ENCODE measurements around the gene NPAS3.

NPAS3 gene

GRCh38 chr14:33493266-33493665 lies 554.6 kb downstream of the NPAS3 start:
- H3K4me3 Mint-ChIP-seq, result no peak overlapping the region
- H3K36me3 Mint-ChIP-seq (ENCODE audit: low read depth), result peaks cover 19% of the 10 kb centered on the region
- TF ChIP-seq CTCF (IDR thresholded peaks at IDR 0.05; ENCODE audit: unreplicated experiment in 3 of 3), result no peak
- peaks cover 26% of the 10 kb centered on the region for H3K9me3 Mint-ChIP-seq
- H3K27ac Mint-ChIP-seq, result no peak overlapping the region
- H3K27me3 Mint-ChIP-seq (ENCODE audit: low read depth), result peaks cover 8% of the 10 kb centered on the region
- no peaks in the 10 kb centered on the region for H3K4me1 Mint-ChIP-seq

- no peak overlapping the region for H3K4me3 Mint-ChIP-seq
- no peaks in the 10 kb centered on the region for H3K4me1 Mint-ChIP-seq
- H3K27ac Mint-ChIP-seq, result no peak overlapping the region
- peaks cover 26% of the 10 kb centered on the region for H3K9me3 Mint-ChIP-seq
- peaks cover 8% of the 10 kb centered on the region for H3K27me3 Mint-ChIP-seq (ENCODE audit: low read depth)
- H3K36me3 Mint-ChIP-seq (ENCODE audit: low read depth), result peaks cover 19% of the 10 kb centered on the region
- TF ChIP-seq CTCF (IDR thresholded peaks at IDR 0.05; ENCODE audit: unreplicated experiment in 3 of 3), result no peak
These were observed 555.3 kb downstream of the NPAS3 start for GRCh38 chr14:33493990-33494389.

- TF ChIP-seq CTCF (IDR thresholded peaks at IDR 0.05; ENCODE audit: unreplicated experiment in 3 of 3), result no peak
- no peak overlapping the region for H3K27ac Mint-ChIP-seq
- H3K36me3 Mint-ChIP-seq (ENCODE audit: low read depth), result peaks cover 16% of the 10 kb centered on the region
- H3K9me3 Mint-ChIP-seq, result peaks cover 25% of the 10 kb centered on the region
- H3K4me3 Mint-ChIP-seq, result no peak overlapping the region
- peaks cover 4% of the 10 kb centered on the region for H3K27me3 Mint-ChIP-seq (ENCODE audit: low read depth)
- no peaks in the 10 kb centered on the region for H3K4me1 Mint-ChIP-seq
These were observed 561.0 kb downstream of the NPAS3 start for GRCh38 chr14:33499687-33500086.

- no peak for TF ChIP-seq CTCF (IDR thresholded peaks at IDR 0.05; ENCODE audit: unreplicated experiment in 3 of 3)
- Mint-ChIP-seq H3K27ac (no peak overlapping the region), H3K27me3 (ENCODE audit: low read depth) (peaks cover 11% of the 10 kb centered on the region)
These were observed 565.8 kb downstream of the NPAS3 start for GRCh38 chr14:33504246-33505099.

GRCh38 chr14:33505266-33505962 lies 566.7 kb downstream of the NPAS3 start:
- TF ChIP-seq CTCF (IDR thresholded peaks at IDR 0.05; ENCODE audit: unreplicated experiment in 3 of 3), result no peak
- Mint-ChIP-seq H3K27ac (no peak overlapping the region), H3K9me3 (no peaks in the 10 kb centered on the region), H3K36me3 (ENCODE audit: low read depth) (no peaks in the 10 kb centered on the region), H3K4me1 (peaks cover 17% of the 10 kb centered on the region), H3K4me3 (no peak overlapping the region), H3K27me3 (ENCODE audit: low read depth) (peaks cover 15% of the 10 kb centered on the region)

More at GRCh38 chr14:33504246-33505099, 565.8 kb downstream of the NPAS3 start:
- H3K4me1 Mint-ChIP-seq, result peaks cover 7% of the 10 kb centered on the region
- no peaks in the 10 kb centered on the region for H3K36me3 Mint-ChIP-seq (ENCODE audit: low read depth)
- H3K9me3 Mint-ChIP-seq, result no peaks in the 10 kb centered on the region
- no peak overlapping the region for H3K4me3 Mint-ChIP-seq

Data from nephron (organoid).